OCI-LY3 (cell line): ENCODE results near the gene UGCG.

Source experiments
- H2AFZ ChIP-seq: fragments of 200-600, 300-600 bp; shearing (Covaris generic); 2 replicates; pipeline ENCODE4 v1.6.0; 2014; ENCODE audit warnings: antibody characterized with exemption, low read depth, low read length
- H3K27ac ChIP-seq: fragments of 200-600, 300-600 bp; sonication (generic); 2 replicates; pipeline ENCODE4 v1.5.1; 2014; ENCODE audit warnings: mild to moderate bottlenecking, low read length, moderate library complexity, mixed read lengths
- H3K27me3 ChIP-seq: fragments of 200-600, 300-600 bp; sonication (generic); 2 replicates; pipeline ENCODE4 v1.6.1; 2014; ENCODE audit warnings: low read depth, low read length, mixed read lengths
- H3K36me3 ChIP-seq: fragments of 200-600, 300-600 bp; sonication (generic); replicated peaks from 2 replicates; pipeline ENCODE3; 2014; ENCODE audit warnings: low read depth, low read length, mixed read lengths
- H3K4me1 ChIP-seq: fragments of 300-600, 200-600 bp; sonication (generic); 2 replicates; pipeline ENCODE4 v1.6.1; 2014; ENCODE audit warnings: low read length, mixed read lengths
- H3K4me2 ChIP-seq: fragments of 200-600, 300-600 bp; sonication (generic); 2 replicates; pipeline ENCODE4 v1.6.1; 2014; ENCODE audit warnings: low read length, mixed read lengths
- H3K4me3 ChIP-seq: fragments of 300-600, 200-600 bp; sonication (generic); 2 replicates; pipeline ENCODE4 v1.5.1; 2014; ENCODE audit warnings: antibody characterized with exemption, mild to moderate bottlenecking, low read length, moderate library complexity
- H3K79me2 ChIP-seq: fragments of 300-600, 200-600 bp; shearing (Covaris generic); 2 replicates; pipeline ENCODE4 v1.6.1; 2014; ENCODE audit warnings: mild to moderate bottlenecking, low read length, mixed read lengths
- H3K9ac ChIP-seq: fragments of 300-600, 200-600 bp; shearing (Covaris generic); 2 replicates; pipeline ENCODE4 v1.6.0; 2014; ENCODE audit warnings: mild to moderate bottlenecking, low read length, moderate library complexity
- H3K9me3 ChIP-seq: fragments of 200-600, 300-600 bp; shearing (Covaris generic); 2 replicates; pipeline ENCODE4 v1.6.1; 2014; ENCODE audit warnings: low read length, mixed read lengths; ENCODE audit not compliant: insufficient read depth
- H4K20me1 ChIP-seq: fragments of 200-600, 300-600 bp; sonication (generic); 2 replicates; pipeline ENCODE4 v1.6.1; 2016; ENCODE audit warnings: low read length, mixed read lengths; ENCODE audit not compliant: insufficient read depth
- EZH2phosphoT487 ChIP-seq: fragments of 200-600 bp; shearing (Covaris generic); IDR thresholded peaks from 2 replicates; pipeline ENCODE4 v1.6.1; 2018; ENCODE audit warnings: antibody characterized with exemption, mixed run types, low read depth
- TF ChIP-seq, protein P1 (sequence below): fragments of 200-600, 300-600 bp; sonication (generic); IDR thresholded peaks from 2 replicates; pipeline ENCODE4 v1.5.1; 2014; ENCODE audit warnings: antibody characterized with exemption, low read length, low read depth

UGCG gene

DNA sequence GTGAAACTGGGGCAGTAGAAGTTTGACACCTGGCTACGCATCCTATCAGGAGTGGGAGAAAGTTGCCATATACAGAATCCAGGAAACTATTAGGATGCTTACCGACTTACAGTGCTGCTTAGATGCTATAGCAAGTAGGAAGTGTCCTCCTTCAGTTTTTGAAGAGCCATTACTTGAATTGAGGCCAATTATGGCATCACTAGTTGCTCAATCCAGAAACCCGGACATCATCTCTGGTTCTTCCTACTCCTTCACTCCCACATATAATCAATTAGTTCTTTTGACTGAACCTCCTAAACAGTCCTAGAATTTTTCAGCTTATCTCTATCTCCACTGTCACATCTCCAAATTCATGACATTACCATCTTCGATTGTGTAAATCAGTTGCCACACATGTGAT is 41.8 kb upstream of the UGCG start:
- H3K9ac ChIP-seq, result no peak overlapping the region
- no peak overlapping the region for H3K4me3 ChIP-seq
- no peaks in the 10 kb centered on the region for H3K79me2 ChIP-seq
- no peaks in the 10 kb centered on the region for H3K36me3 ChIP-seq
- H4K20me1 ChIP-seq, result no peaks in the 10 kb centered on the region
- no peak overlapping the region for H3K4me2 ChIP-seq
- TF ChIP-seq EZH2phosphoT487, result no peak
- TF ChIP-seq, protein P1, sequence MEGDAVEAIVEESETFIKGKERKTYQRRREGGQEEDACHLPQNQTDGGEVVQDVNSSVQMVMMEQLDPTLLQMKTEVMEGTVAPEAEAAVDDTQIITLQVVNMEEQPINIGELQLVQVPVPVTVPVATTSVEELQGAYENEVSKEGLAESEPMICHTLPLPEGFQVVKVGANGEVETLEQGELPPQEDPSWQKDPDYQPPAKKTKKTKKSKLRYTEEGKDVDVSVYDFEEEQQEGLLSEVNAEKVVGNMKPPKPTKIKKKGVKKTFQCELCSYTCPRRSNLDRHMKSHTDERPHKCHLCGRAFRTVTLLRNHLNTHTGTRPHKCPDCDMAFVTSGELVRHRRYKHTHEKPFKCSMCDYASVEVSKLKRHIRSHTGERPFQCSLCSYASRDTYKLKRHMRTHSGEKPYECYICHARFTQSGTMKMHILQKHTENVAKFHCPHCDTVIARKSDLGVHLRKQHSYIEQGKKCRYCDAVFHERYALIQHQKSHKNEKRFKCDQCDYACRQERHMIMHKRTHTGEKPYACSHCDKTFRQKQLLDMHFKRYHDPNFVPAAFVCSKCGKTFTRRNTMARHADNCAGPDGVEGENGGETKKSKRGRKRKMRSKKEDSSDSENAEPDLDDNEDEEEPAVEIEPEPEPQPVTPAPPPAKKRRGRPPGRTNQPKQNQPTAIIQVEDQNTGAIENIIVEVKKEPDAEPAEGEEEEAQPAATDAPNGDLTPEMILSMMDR, result no peak
- H3K9me3 ChIP-seq, result no peaks in the 10 kb centered on the region
- no peak overlapping the region for H3K27ac ChIP-seq
- H2AFZ ChIP-seq, result no peak overlapping the region
- H3K27me3 ChIP-seq, result no peaks in the 10 kb centered on the region
- no peaks in the 10 kb centered on the region for H3K4me1 ChIP-seq

DNA sequence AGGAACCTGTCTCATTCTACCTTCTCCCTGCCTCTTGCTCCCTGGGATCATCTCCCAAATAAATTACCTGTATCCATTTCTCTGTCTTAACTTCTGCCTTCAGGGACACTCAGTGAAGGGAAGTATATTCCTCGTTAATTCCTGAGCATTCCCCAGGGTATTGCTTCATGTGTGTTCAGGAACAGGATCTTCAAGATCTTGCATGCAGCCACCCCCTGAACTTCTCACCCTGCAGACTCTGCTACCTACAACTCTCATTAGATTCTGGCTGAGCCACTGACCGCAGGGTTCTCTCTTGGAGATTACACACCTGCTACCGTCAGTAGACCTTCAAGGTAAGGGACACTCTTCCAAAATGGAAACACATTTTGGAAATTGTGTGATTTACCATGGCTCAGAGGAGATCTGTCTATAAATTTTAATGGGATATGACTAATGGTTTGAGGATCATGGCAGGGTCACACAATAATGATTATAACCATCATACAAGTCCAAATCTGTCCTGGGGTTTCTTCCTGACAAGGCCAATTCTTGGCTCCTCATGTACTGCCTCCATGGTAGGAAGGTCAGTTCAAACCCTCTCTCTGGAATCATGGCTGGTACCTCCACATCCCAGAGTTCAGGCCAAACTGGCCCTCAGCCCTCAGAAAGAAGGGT is 38.9 kb upstream of the UGCG start:
- H4K20me1 ChIP-seq, result no peaks in the 10 kb centered on the region
- H3K4me2 ChIP-seq, result no peak overlapping the region
- H3K4me1 ChIP-seq, result no peaks in the 10 kb centered on the region
- H3K27me3 ChIP-seq, result no peaks in the 10 kb centered on the region
- H3K4me3 ChIP-seq, result no peak overlapping the region
- no peaks in the 10 kb centered on the region for H3K9me3 ChIP-seq
- no peaks in the 10 kb centered on the region for H3K36me3 ChIP-seq
- no peaks in the 10 kb centered on the region for H3K79me2 ChIP-seq
- H3K27ac ChIP-seq, result no peak overlapping the region
- no peak overlapping the region for H3K9ac ChIP-seq
- TF ChIP-seq, protein P1, result no peak
- no peak for TF ChIP-seq EZH2phosphoT487
- H2AFZ ChIP-seq, result no peak overlapping the region

DNA sequence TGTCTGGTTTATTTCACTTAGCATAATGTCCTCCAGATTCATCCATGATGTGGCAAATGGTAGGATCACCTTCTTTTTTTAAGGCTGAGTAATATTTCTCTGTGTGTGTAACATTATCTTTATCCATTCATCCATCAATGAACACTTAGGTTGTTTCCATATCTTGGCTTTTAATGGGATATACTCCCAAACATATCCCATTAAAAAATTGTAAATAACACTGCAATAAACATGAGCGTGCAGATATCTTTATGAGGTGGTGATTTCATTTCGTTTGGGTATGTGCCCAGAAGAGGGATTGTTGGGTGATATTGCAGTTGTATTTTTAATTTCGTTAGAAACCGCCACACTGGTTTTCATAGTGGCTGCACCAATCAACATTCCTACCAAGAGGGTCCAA is 36.2 kb upstream of the UGCG start:
- Histone ChIP-seq H3K9me3 (no peaks in the 10 kb centered on the region), H3K4me2 (no peak overlapping the region), H3K9ac (no peak overlapping the region), H3K79me2 (no peaks in the 10 kb centered on the region), H3K4me1 (no peaks in the 10 kb centered on the region), H3K27ac (no peak overlapping the region), H2AFZ (no peak overlapping the region), H4K20me1 (no peaks in the 10 kb centered on the region), H3K36me3 (no peaks in the 10 kb centered on the region), H3K4me3 (no peak overlapping the region), H3K27me3 (no peaks in the 10 kb centered on the region)
- TF ChIP-seq, protein P1, result no peak
- no peak for TF ChIP-seq EZH2phosphoT487

DNA sequence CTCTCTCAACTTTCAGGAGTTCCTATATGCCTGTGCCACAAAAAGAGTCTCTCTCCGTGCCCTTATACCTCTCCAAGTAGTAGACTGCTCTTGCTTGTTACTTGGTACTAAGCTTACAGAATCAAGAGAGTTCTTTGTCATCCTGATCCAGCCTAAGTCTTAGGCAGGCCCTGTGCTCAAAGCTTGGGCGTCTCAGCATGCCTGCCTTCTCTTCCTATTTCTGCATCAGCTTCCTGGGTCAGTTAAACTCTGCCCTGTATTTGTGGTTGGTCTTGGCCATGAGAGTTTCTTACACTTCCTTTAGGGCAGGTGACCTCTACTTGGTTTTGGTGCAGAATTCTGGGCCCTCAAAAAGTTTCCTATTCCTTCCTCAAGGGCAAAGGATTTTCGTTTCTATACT is 33.0 kb upstream of the UGCG start:
- Histone ChIP-seq H3K27ac (no peak overlapping the region), H3K36me3 (no peaks in the 10 kb centered on the region), H3K4me1 (peaks cover 7% of the 10 kb centered on the region), H3K9ac (no peak overlapping the region), H3K4me2 (no peak overlapping the region), H3K9me3 (no peaks in the 10 kb centered on the region), H3K27me3 (no peaks in the 10 kb centered on the region), H3K4me3 (no peak overlapping the region), H3K79me2 (no peaks in the 10 kb centered on the region), H2AFZ (no peak overlapping the region), H4K20me1 (no peaks in the 10 kb centered on the region)
- TF ChIP-seq EZH2phosphoT487, result no peak
- TF ChIP-seq, protein P1, result no peak
